KMS-11 (cell line): ENCODE data around the gene COMMD1.

Experiments
- H2AFZ ChIP-seq: fragments of 200-600 bp; sonication (generic); 2 replicates; pipeline ENCODE4 v1.6.1; 2016; ENCODE audit warnings: antibody characterized with exemption, mixed run types, low read depth
- H3K27ac ChIP-seq: fragments of 200-600 bp; sonication (generic); 2 replicates; pipeline ENCODE4 v1.6.1; 2016; ENCODE audit warnings: mild to moderate bottlenecking, mixed run types
- H3K27me3 ChIP-seq: fragments of 200-600 bp; sonication (generic); 2 replicates; pipeline ENCODE4 v1.6.1; 2017; ENCODE audit warnings: mild to moderate bottlenecking, low read depth, mixed run types, moderate library complexity; ENCODE audit not compliant: insufficient read depth
- H3K36me3 ChIP-seq: fragments of 200-600 bp; sonication (generic); 2 replicates; pipeline ENCODE4 v1.6.1; 2017; ENCODE audit warnings: mild to moderate bottlenecking, mixed run types; ENCODE audit not compliant: insufficient read depth
- H3K4me1 ChIP-seq: fragments of 200-600 bp; sonication (generic); 2 replicates; pipeline ENCODE4 v1.6.1; 2016; ENCODE audit warnings: mild to moderate bottlenecking, low read depth, mixed run types; ENCODE audit not compliant: poor library complexity, severe bottlenecking
- H3K4me2 ChIP-seq: fragments of 200-600 bp; sonication (generic); 2 replicates; pipeline ENCODE4 v1.7.0; 2016; ENCODE audit warnings: mild to moderate bottlenecking, mixed run types
- H3K4me3 ChIP-seq: fragments of 200-600 bp; sonication (generic); IDR thresholded peaks from 2 replicates; pipeline ENCODE4 v1.6.1; 2017; ENCODE audit warnings: low read depth, low read length, mixed read lengths; ENCODE audit not compliant: insufficient read depth
- H3K79me2 ChIP-seq: fragments of 200-600 bp; sonication (generic); 2 replicates; pipeline ENCODE4 v1.6.1; 2016; ENCODE audit warnings: low read depth, mixed run types; ENCODE audit not compliant: insufficient read depth
- H3K9ac ChIP-seq: fragments of 200-600 bp; sonication (generic); 2 replicates; pipeline ENCODE4 v1.6.1; 2016; ENCODE audit warnings: mild to moderate bottlenecking, mixed run types
- H4K20me1 ChIP-seq: fragments of 200-600 bp; sonication (generic); 2 replicates; pipeline ENCODE4 v1.6.1; 2016; ENCODE audit warnings: mild to moderate bottlenecking, mixed run types; ENCODE audit not compliant: insufficient read depth
- TF ChIP-seq, protein P1 (sequence below): fragments of 200-600 bp; sonication (generic); conservative IDR thresholded peaks from 2 replicates; pipeline ENCODE4 v1.6.1; 2017; ENCODE audit warnings: low read depth, mild to moderate bottlenecking, antibody characterized with exemption, low read length, moderate library complexity, mixed read lengths

The COMMD1 gene

GRCh38 chr2:61938511-61938910 is 33.0 kb downstream of the COMMD1 start:
- Histone ChIP-seq H3K36me3 (no peaks in the 10 kb centered on the region), H4K20me1 (no peaks in the 10 kb centered on the region), H3K4me3 (no peak overlapping the region), H3K27me3 (no peaks in the 10 kb centered on the region), H3K27ac (no peak overlapping the region), H3K4me2 (no peak overlapping the region), H3K79me2 (no peaks in the 10 kb centered on the region), H3K4me1 (no peaks in the 10 kb centered on the region), H2AFZ (no peak overlapping the region), H3K9ac (no peak overlapping the region)
- TF ChIP-seq, protein P1, sequence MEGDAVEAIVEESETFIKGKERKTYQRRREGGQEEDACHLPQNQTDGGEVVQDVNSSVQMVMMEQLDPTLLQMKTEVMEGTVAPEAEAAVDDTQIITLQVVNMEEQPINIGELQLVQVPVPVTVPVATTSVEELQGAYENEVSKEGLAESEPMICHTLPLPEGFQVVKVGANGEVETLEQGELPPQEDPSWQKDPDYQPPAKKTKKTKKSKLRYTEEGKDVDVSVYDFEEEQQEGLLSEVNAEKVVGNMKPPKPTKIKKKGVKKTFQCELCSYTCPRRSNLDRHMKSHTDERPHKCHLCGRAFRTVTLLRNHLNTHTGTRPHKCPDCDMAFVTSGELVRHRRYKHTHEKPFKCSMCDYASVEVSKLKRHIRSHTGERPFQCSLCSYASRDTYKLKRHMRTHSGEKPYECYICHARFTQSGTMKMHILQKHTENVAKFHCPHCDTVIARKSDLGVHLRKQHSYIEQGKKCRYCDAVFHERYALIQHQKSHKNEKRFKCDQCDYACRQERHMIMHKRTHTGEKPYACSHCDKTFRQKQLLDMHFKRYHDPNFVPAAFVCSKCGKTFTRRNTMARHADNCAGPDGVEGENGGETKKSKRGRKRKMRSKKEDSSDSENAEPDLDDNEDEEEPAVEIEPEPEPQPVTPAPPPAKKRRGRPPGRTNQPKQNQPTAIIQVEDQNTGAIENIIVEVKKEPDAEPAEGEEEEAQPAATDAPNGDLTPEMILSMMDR: no peak

DNA sequence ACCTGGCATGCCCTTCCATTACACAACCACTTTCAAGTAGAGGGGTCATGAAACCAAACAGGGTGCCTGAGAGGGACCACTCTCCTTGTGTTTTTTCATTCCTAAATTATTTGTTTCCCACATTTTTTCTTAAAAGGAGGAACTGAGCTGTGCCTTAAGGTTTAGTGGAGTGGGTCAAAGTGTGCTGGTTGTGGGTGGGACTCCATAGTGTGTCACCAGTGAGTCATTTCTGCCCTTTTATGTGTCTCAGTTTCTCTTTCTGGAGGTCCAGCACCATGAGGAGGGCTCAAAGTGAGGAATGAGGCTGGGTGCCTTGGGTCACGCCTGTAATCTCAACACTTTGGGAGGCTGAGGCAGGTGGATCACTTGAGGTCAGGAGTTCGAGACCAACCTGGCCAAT is 37.8 kb downstream of the COMMD1 start:
- Histone ChIP-seq H3K36me3 (no peaks in the 10 kb centered on the region), H3K79me2 (no peaks in the 10 kb centered on the region), H3K27me3 (no peaks in the 10 kb centered on the region), H3K9ac (no peak overlapping the region), H4K20me1 (no peaks in the 10 kb centered on the region), H3K4me3 (no peak overlapping the region), H2AFZ (no peak overlapping the region), H3K4me2 (no peak overlapping the region), H3K27ac (no peak overlapping the region), H3K4me1 (no peaks in the 10 kb centered on the region)
- TF ChIP-seq, protein P1: no peak

DNA sequence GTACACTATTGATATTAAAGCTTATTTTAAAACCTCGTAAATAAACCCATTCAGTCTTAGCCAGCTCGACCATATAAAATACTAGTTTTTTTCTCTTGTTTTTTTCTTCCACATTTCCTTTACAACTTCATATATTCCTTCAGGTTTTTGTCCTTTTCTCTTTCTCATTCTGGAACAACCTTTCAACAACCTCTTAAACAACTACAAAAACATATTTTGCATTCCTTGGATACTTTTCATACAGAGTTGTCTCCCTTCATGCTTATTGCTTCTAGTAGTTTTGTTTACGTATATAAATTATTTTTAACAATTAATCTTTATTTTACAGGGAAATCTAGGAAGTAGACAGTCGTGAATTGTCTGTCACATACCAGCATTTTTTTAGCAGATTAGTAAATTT is 41.2 kb downstream of the COMMD1 start:
- no peaks in the 10 kb centered on the region for H3K27me3 ChIP-seq
- H3K27ac ChIP-seq: no peak overlapping the region
- H2AFZ ChIP-seq: no peak overlapping the region
- H3K4me3 ChIP-seq: no peak overlapping the region
- TF ChIP-seq, protein P1: no peak
- no peaks in the 10 kb centered on the region for H3K36me3 ChIP-seq
- no peaks in the 10 kb centered on the region for H3K4me1 ChIP-seq
- no peak overlapping the region for H3K4me2 ChIP-seq
- no peaks in the 10 kb centered on the region for H4K20me1 ChIP-seq
- H3K9ac ChIP-seq: no peak overlapping the region
- no peaks in the 10 kb centered on the region for H3K79me2 ChIP-seq

DNA sequence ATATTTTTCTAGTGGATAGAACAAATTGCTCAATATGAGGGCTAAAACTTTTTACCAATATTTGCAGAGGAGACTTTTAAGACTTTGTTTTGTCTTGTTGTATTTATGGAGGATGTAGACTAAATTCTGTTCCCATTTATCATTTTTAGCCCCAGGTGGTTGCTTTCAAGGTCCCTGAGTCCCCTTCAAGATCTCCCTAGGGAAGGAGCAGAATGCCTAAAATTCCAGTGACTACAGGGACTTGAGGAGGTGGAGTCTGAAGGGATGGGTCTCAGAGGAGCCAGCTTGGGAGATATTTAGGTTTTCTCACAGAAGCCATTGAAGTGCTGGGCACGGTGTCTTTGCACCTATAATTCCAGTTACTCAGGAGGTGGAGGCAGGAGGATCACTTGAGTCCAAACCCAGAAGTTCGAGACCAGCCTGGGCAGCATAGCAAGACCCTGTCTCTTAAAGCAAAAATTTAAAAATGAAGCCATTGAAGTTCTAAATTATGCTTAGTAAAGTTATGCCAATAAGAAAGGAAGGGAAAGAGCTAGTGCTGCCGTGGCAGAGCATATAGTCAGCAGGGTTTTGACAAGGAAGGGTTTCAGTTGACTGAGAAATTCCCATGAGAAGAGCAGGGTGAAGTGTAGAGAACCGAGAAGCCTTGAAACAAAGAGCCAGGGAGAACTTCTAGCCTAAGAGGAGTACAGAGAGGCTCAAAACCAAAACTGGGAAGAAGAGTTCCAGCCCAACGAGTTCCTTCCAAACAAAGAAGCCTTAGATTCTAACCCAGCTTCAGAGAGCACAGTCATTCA is 43.4 kb downstream of the COMMD1 start:
- Histone ChIP-seq H3K27ac (no peak overlapping the region), H3K9ac (no peak overlapping the region), H2AFZ (no peak overlapping the region), H3K36me3 (no peaks in the 10 kb centered on the region), H3K79me2 (no peaks in the 10 kb centered on the region), H3K27me3 (no peaks in the 10 kb centered on the region), H3K4me1 (no peaks in the 10 kb centered on the region), H4K20me1 (no peaks in the 10 kb centered on the region), H3K4me2 (no peak overlapping the region), H3K4me3 (no peak overlapping the region)
- TF ChIP-seq, protein P1: no peak
